HG02840 (cell line): ENCODE measurements around the gene ANKRD1.

ENCODE experiments used
- ATAC-seq: cut with Tn5 transposase; IDR thresholded peaks from one replicate; pipeline ENCODE4 v1.9.1; 2021; ENCODE audit warnings: mild to moderate bottlenecking, moderate library complexity, moderate number of reproducible peaks; ENCODE audit not compliant: unreplicated experiment, low FRiP score

The ANKRD1 gene

DNA sequence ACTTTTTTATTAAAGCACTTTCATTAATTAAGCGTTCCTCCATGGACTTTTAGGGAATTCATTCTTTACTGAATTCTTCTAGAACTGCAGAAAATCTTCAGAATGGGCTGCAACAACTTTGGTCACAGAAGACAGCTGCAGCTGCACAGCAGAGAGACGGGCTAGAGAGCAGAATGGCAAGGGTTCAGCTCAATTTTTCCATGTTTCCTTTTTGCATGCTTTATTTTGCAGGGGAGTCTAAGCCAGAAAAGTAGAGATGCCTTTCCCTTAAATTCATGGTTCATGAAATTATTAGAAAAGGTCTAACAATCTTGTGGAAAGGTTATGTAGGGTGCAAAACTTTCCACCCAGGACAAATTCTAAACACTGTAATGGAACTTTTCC, 15.4 kb upstream of the ANKRD1 start:
- no peak for ATAC-seq

DNA sequence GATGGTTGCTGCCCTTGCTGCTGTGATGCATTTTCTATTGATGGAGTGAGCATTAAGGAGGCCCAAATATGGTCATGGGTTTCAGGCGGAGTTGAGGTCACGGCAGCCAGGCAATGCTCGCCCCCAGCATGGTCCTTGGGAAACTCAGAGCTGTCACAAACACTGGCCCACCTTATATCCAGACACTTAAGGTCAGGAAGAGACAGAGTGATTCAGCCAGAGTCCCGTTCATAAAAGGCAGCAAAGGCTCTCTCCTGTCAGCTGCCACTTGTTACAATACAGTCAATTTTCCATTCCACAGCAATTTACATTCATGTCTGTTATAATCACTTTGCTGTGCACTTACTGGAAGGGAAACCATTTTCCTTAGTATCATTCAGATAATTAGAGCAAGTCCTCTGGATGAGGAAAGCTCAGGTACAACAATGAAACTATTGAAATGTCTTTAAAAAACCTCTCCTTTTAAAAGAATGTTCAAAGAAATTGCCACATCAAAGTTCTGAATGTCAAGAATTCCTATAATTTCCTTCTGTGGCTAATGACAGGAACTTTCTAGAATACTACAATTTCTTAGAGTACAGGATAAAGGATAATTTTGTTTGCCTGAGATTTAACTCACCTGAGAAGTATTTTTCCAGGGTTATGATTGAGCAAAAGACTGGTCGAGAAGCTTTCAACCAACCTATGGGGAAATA, 14.8 kb upstream of the ANKRD1 start:
- ATAC-seq, result no peak

DNA sequence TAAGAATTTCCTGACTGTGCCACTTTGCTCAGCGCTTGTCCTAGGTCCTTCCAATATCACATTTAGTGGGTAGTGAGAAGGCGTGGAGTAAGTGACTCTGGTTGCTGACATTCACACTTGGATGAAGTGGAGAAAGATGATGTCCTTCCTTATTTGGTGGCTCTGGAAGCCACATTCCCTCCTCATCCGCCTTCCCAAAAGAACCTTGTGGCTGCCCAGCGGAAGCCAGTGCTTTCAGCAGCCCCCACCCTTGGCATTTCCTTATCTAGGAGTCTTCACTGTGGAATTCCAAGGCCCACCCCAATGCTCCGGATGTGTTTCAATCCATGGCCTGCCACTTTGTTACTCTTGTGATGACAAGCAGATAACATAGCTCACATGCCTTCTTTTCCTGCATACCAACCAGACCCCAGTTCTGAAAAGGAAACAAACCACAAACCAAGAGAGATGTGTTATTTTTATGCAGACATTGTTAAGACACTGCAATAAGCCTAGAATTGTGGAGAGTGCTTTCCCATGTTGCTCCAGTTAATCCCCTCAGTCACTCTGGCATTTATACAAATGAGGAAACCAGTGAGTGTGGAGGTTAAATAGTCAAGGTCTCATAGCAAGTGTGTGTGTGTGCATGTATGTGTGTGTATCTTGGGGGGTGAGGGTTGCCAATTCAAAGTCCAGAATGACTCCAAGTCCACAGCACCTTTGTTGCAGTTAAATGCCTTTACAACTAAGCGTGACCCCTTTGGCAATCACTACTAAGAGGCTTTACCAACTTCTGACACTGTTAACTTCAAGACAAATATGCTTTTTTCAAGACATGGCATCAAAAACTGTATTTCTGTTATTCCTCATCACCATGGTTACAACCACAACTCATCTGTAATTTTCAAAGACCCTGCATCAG, 10.3 kb upstream of the ANKRD1 start:
- no peak for ATAC-seq

DNA sequence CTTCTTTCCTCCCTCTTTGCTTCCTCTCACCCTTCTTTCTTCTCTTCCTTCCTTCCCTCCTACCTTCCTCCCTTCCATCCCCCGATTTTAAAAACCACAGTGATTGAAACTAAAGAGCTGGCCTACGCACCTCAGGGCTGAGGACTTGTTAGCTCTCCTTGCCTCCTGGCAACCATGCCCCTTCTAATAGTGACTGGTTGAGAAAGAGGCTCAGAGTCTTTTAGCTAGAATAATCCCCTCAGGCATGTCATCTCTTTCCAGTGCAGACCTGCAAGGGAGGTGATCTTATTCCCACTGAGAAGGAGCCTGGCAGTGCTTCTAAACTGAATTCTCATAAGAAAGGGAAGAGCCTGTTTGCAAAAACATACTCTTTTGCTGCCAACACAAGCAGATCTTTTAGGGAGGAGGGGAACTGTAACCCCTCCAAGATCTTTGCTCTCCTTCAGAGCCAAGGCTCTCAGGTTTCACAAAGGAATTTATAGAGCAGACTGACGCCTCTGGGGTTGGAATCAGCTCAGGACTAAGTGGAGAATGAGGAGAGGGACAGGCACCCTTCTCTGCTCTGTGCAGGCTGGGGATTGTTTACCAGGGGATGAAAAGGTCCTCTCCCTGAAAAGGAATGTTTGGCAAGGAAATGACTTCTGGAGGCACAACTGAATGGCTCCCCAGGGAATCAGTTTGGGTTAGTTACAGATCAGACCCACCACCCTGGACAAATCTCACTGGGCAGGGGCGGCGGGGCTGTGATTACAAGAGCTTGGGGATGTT, 9.4 kb upstream of the ANKRD1 start:
- ATAC-seq, result no peak

DNA sequence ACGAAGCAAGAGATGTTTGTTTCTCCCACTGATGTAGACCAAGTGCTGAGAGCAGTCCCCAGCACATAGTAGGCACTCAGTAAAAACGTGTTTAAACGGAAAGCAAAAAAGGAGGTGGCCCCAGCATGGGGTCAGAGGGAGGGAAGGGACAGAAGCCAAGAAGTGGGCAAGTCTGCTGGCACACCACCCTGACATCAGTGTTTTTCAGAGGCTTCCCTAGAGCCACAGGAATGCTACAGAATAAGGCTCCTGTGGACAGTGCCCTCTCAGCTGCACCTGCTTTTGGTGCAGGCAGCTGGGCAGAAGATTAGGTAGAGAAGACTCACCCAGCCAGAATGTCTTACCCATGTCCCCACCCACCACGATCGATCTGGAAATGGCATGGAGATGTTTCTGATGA, 8.3 kb upstream of the ANKRD1 start:
- ATAC-seq, result no peak

DNA sequence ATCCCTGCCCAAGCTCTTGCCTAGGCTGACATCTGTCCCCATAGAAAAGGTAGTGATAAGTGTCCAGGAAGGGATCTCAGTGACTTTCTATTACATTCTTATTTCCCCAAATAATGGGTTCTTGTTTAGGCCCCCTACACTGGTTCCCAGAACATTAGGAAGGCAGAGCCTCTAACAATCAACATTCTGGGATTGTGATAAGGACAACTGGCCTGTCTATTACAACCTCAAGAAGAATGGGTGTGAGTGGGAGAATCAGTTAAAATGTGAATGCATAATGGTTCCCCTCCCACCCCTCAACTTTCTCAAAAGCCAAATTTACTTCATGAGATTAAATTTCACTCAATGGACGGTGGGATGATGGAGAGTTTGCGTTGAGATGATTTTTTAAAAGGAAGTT, 6.4 kb upstream of the ANKRD1 start:
- no peak for ATAC-seq

DNA sequence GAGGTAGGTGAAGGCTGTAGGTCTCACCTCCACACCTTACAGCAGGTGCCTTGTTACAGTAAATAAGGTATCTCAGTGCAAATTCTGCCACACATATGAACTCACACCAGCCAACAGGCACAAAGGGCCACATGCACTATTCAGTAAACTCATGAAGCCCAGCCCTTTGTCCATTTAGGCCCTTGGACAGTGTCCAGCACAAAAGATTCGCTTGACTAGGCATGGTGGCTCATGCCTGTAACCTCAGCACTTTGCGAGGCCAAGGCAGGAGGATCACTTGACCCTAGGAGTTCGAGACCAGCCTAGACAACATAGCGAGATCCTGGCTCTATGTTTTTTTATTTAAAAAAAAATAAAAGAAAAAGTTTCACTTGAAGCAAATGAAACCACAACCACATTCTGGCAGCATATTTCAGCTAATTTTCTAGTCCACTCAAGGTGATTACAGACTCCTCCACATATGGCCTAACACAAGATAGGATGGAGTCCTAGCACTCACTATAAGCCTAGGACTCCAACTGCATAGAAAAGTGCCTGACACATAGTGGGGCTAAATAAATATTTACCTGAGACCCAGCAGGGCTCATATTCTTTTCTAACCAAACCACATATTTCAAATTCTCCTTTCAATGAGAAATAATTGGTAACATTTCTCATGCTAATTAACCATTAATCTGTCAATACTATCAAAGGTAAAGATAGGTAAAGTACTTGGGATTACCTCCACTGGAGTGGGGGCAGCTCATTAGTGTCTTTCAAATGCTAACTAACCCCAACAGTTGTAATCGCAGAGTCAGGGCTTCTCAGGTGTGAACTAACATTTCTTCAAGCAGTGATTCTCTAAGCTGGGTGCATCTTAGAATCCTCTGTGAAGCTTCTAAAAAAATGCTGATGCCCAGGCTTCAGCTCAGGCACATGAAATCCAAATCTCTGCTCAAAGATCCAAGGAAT, 4.5 kb upstream of the ANKRD1 start:
- ATAC-seq, result no peak

DNA sequence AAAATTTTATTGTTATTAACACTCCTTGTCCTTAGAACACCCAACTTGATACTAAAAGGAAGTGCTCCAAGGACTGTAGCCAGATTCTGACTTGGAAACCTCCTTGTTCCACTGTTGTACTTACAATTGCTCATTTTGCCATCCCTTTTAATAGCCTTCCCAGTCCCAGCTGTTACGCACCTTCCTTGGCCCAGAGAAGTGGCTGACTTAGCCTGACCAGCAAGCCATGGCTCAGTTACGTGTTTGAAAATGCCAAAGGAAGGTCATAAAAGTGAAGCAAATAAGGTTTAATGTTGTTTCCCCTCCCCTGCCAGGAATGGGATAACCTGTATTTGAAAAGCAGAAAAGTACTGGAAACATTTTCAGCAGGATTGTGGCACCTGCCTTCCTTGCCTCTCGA, 3.7 kb upstream of the ANKRD1 start:
- no peak for ATAC-seq

DNA sequence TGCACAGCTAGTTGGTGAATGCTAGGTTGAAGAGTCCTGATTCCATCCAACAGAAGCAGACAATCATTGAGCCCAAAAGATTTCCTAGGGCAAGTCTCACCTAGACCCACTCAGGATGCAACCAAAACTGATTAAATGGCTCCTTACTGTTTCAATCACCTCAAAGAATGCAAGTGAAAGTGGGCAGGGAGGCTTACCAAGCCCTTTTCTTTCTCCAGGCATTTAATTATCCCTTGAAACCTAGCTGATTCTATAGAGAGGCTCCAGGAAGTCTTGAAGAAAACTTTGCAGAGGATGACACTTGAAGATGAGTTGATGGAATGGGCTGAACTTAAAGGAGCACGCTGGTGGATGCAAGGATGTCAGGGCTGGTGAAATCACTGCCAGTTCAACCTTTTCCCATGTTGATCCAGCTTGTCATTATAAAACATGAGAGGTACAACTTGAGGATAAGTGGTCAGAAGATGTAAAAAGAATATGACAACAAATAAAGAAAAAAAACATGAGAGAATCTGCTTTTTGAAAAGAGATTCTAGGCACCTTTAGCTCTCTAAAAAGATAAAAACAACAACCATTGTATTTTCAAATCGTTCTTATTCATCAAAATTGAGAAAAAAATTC, 2.3 kb upstream of the ANKRD1 start:
- no peak for ATAC-seq

DNA sequence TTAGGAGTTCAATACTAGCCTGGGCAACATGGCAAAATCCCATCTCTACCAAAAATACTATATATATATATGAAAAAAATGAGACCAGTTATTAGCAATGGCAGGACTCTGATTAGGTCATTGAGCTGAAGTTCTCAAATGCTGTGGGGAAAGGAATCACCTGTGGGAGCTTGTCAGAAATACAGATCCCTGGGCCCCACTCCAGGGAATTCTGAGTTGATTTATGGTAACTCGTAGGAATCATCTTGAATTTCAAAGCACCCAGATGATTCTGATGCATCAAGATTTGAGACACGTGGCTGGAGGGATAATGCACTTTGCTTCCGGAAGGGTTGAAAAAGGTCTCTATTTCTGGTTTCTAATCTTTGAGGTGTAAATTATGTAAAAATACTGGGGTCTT, 1.0 kb upstream of the ANKRD1 start:
- ATAC-seq, result no peak

DNA sequence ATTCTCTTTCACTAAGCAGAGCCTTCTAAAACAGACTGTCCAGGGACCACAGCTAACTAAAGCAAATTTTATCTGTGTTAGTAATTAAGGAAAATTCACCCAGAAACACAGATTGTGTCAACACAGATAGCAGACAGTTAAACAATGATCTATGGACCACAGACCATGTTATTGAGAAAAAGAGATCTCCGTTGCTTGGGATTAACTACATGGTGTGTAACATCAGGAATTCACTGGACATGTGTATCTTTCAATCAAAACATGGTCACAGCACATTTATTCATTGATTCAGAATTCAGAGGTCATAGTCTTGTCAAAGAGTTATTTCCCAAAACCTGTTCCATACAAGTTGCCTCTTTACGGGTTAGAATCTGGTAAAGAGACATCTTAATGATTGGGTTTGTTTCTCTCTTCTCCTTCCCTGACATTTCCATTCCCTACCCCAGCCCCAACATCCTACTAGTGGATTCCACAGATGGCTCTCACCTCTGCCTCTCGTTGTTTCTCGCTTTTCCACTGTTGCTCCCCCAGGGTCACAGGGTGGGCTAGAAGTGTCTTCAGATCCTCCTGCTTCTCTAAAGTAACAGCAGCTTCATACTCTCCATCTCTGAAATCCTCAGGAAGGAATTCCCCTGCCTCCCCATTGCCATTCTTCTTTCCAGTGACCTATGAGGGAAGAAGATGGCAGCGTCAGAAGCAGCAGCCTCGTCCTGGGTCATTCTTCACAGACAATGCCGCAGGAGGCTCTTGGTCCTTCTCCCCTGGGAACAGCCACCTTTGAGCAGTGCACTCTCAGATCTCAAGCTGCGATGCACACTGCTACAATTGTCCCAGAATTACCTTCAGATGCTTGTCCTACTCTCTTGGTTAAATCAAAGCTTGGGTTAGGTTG, 958 bp downstream of the ANKRD1 start:
- no peak for ATAC-seq

DNA sequence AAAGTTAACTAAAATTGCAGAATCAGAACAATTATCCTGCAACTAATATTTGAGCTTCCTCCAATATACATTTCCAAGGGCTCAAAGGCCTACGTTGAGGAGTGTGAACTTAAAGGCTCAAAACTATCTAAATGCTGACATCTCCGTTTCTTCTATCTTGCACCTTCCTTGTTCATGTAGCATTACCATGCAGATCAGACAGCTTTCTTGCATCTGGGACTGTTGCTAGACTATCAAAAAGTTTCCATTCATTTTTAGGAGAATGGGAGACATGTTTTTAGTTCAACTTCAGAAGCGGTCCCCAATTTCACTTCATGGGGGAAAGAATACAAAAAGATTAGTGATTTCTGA, 2.9 kb downstream of the ANKRD1 start:
- ATAC-seq, result no peak

DNA sequence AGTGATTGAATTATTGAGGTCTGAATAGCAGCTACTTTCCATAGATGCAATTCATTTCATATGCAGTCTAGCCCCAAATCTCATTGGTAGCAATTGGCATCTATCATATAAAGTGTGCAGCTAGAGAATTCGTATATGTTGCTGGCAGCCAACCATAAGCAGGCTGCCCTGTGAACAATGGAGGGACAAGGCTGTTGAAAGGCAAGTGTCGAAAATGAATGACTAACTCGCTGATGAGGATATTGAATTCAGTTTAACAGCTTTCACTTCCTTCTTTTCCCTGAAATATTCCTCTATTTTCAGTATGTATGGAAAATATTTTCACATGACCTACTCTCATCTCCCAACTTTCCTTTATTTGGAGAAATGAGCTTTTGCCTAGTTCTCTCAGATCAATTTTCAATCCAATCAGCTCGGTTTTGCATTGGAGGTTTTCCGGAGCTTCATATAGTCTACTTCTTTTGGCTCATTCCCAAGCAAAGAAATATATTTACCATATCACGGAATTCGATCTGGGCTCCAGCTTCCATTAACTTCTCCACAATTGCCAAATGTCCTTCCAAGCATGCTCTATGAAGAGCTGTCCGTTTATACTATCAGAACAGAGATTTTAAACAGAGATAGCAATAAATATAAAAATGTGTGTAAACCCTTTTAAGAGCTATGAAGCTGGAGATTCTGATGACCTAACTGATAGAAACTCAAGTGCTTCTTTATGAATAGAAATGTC, 3.5 kb downstream of the ANKRD1 start:
- ATAC-seq, result no peak

DNA sequence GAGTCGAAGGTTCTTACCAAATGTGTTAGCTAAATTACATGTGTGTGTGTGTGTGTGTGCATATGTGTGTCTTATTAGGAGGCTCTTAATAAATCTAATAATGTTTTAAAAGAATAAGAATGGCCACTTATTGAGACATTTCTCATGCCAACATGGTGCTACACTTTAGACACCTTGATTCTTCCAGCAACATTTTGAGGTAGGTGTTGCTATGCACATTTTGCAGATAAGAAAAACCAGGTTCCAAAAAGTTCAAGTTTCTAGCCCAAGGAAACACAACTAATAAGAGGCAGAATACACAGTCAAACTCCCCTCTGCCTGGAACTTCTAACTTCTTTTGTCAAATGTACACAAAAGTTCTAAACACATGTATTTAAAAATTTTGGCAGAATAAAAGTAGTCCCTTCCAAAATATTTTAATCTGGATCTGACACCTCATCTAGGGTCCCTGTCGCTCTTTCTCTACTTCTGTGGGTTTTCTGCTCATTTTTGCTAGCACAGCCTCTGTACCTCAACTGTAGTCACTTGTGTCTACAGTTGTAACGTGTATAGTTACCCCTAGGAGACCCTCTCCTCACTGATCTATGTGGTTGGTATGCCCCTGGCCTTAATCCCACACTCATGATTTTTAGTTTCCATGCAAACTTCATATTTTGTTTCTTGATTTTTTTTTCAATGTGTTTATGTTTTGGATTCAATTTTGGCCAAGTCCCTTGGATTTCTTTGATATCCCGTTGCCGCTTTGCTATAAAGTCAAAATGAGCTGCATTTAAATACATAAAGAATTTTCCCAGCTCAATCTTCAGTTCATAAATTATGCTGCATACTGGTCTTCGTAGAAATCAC, 4.3 kb downstream of the ANKRD1 start:
- no peak for ATAC-seq

DNA sequence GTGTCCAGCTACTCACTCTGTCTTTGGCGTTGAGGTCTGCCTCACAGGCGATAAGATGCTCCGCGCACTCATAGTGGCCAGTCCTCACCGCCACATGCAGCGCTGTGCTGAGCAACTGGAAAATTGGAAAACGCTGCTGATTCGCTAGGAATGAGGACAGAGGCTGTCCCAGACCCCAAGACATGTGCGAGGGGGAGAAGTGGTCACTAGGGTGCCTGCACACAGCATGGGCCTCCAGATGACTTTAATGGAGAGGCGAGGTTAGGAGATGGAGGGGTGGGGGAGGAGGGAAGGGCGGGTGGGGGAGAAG, 5.2 kb downstream of the ANKRD1 start:
- ATAC-seq, result no peak

DNA sequence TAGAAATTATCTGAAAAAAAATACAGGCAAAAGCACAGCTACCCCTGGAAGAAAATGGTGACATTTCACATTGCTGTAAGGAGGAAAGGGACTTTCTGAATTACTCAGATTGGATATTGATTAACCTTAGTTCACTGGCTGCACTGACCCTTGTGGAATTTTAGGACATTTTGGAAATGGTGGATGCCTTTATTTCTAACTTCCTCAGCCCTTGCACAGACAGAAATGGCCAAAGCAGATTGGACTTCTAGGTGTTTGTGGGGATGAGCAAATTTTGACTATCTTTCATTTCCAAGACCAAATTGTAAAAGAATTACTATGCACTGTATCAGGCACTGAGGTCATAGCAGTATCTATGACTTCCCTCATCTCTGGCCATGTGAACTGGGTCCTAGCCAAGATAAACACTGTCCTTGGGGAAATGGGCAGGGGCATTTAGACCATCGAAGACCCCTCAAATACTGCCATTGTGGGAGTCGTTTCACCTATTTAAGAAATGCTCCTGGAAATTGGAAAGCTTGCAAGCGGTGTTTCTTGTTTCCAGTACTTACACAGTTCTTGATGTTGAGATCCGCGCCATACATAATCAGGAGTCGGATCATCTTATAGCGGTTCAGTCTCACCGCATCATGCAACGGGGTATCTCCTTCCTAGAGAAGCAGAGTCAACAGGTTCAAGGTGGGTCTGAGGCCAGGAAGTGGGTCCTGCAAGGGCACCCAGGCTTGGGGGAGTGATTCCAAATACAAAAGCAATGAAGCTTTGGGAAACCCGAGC, 5.7 kb downstream of the ANKRD1 start:
- ATAC-seq, result no peak
